ENCODE measurements around the gene LKAAEAR1. TPM values are rescaled to one million over a fixed set of nuclear protein-coding genes. Genes with fewer than 3 reads are reported as not detected.
A peak's percentile ranks its signal among the peaks of the same experiment; 100 is the strongest.

LKAAEAR1 gene
- total RNA-seq, 3 donors from 2014 or later (not counting 1 experiment from before 2014, with no cell fraction given) = not detected

DNA sequence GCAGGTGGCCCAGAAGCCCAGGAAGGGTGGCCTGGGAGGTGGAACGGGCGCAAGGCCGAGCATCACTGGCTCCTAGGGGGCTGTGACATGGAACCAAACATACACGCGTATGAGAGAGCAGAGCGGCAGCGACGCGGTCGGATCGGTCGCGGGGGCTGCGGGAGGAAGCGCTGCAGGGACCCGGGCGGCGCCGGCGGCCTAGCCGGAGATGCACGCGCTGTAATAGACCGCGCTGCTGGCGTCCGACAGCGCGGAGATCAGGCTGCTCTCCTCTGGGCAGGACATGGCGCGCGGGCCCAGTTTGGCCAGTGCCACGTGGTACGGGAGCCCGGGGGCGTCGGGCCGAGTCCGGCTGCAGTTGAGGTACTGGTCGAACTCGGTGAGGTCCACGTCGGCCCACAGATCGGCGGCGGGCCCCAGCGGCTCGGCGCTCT, 36.2 kb downstream of the LKAAEAR1 start:
- Mint-ChIP-seq H3K27me3 (ENCODE audit: low read depth in 2 of 2) (peaks cover 22 to 26% of the 10 kb centered on the region in 2 donors), H3K4me3 (no peak overlapping the region), H3K36me3 (no peaks in the 10 kb centered on the region), H3K4me1 (no peaks in the 10 kb centered on the region), H3K9me3 (no peaks in the 10 kb centered on the region), H3K27ac (no peak overlapping the region)
- no peak for TF ChIP-seq CTCF (IDR thresholded peaks at IDR 0.05)
- 57% methylated on average over 49 of the region's 49 CpGs for WGBS (ENCODE audit: insufficient coverage)
- Histone ChIP-seq H3K4me1 (ENCODE audit: control insufficient read depth, insufficient read depth, low read length) (peaks cover 7% of the 10 kb centered on the region), H3K27me3 (ENCODE audit: control insufficient read depth, insufficient read depth, low read length) (peaks cover 27% of the 10 kb centered on the region), H3K4me3 (ENCODE audit: low read length) (no peak overlapping the region), H3K27ac (ENCODE audit: low read length) (no peak overlapping the region), H3K9me3 (ENCODE audit: control insufficient read depth, insufficient read depth, low read length) (no peaks in the 10 kb centered on the region), H3K36me3 (ENCODE audit: control insufficient read depth, insufficient read depth, low read length) (no peaks in the 10 kb centered on the region)
- intact Hi-C loops (cut with micrococcal nuclease) = no loop called here
- DNase-seq = peak in 1 of 2 donors; percentile 27
- ATAC-seq = no peak

DNA sequence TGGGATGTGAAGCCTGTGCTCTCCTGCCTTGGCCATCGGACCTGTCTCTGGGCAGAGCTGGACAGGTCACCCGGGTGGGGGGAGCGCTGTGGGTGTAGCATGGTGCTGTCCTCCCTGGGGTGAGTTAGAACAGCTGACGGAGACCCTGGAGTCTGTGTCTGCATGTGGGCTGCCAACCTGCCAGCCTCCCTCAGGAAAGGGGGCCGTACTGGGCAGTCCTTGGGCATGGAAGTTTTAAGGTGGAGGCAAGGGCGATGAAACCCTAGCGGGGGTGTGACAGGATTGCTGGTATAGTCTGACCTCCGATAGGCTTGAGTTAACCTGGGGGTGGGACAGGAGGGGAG, 37.2 kb downstream of the LKAAEAR1 start:
- H3K27me3 Mint-ChIP-seq (ENCODE audit: low read depth in 2 of 2) = peaks cover 22 to 26% of the 10 kb centered on the region in 2 donors
- intact Hi-C loops (cut with micrococcal nuclease) = no loop called here
- no peaks in the 10 kb centered on the region for H3K9me3 ChIP-seq (ENCODE audit: control insufficient read depth, insufficient read depth, low read length)
- peaks cover 22% of the 10 kb centered on the region for H3K27me3 ChIP-seq (ENCODE audit: control insufficient read depth, insufficient read depth, low read length)
- H3K27ac Mint-ChIP-seq = no peak overlapping the region
- no peak overlapping the region for H3K4me3 Mint-ChIP-seq
- peaks cover 12% of the 10 kb centered on the region for H3K4me1 ChIP-seq (ENCODE audit: control insufficient read depth, insufficient read depth, low read length)
- no peak for DNase-seq
- TF ChIP-seq CTCF (IDR thresholded peaks at IDR 0.05) = no peak
- no peak for ATAC-seq
- H3K9me3 Mint-ChIP-seq = no peaks in the 10 kb centered on the region
- H3K36me3 Mint-ChIP-seq = no peaks in the 10 kb centered on the region
- no peaks in the 10 kb centered on the region for H3K36me3 ChIP-seq (ENCODE audit: control insufficient read depth, insufficient read depth, low read length)
- no peak overlapping the region for H3K4me3 ChIP-seq (ENCODE audit: low read length)
- no peak overlapping the region for H3K27ac ChIP-seq (ENCODE audit: low read length)
- WGBS (ENCODE audit: insufficient coverage) = 91% methylated on average over 8 of the region's 8 CpGs
- peaks cover 0 to 3% of the 10 kb centered on the region in 2 donors for H3K4me1 Mint-ChIP-seq

DNA sequence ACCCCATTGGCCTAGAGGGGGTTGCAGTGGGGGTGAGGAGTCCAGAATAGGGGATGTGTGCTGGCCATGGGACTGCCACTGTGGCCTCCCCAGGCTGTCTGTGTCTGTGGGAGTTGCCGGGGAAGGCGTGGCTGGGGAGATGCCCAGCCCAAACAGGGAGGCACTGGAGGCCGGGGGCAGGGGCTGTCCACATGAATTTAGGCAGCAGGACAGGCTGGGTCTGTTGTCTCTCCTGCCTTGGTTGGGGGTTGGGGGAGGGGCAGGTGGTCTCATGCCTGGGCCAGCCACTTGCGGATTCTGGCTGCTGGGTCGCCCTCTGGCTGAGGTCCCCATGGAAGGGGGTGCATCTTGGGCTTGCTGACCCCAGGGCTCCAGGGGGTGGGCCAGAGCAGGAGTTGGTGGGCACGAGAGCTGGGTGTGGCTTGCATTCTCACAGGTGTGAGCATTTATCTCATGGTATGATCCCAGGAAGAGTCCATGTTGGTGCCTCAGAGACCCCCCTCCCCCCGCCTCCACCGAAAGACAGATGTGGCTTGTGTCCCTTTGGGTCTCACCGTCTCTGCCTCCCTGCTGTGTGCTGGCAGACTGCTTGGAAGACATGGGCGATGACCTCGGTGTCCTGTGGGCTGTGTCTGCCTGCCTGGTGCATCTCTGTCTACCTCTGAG, 38.7 kb downstream of the LKAAEAR1 start:
- H3K4me1 ChIP-seq (ENCODE audit: control insufficient read depth, insufficient read depth, low read length) = peaks cover 27% of the 10 kb centered on the region
- intact Hi-C loops (cut with micrococcal nuclease) = no loop called here
- H3K9me3 ChIP-seq (ENCODE audit: control insufficient read depth, insufficient read depth, low read length) = no peaks in the 10 kb centered on the region
- TF ChIP-seq CTCF (IDR thresholded peaks at IDR 0.05) = no peak
- DNase-seq (no peak), ATAC-seq (no peak)
- Mint-ChIP-seq H3K36me3 (no peaks in the 10 kb centered on the region), H3K4me3 (no peak overlapping the region), H3K4me1 (peaks cover 0 to 5% of the 10 kb centered on the region in 2 donors), H3K27me3 (ENCODE audit: low read depth in 2 of 2) (peaks cover 22 to 27% of the 10 kb centered on the region in 2 donors), H3K9me3 (no peaks in the 10 kb centered on the region), H3K27ac (no peak overlapping the region)
- H3K27ac ChIP-seq (ENCODE audit: low read length) = no peak overlapping the region
- WGBS (ENCODE audit: insufficient coverage) = 87% methylated on average over 11 of the region's 11 CpGs
- peaks cover 20% of the 10 kb centered on the region for H3K27me3 ChIP-seq (ENCODE audit: control insufficient read depth, insufficient read depth, low read length)
- no peak overlapping the region for H3K4me3 ChIP-seq (ENCODE audit: low read length)
- H3K36me3 ChIP-seq (ENCODE audit: control insufficient read depth, insufficient read depth, low read length) = no peaks in the 10 kb centered on the region

All from natural killer cell (primary cell).